ENCODE data around the gene GMCL1.
"Not testable (repeated sequence)": the region's sequence is repeated elsewhere in the genome, so short reads cannot be mapped to it uniquely, and the experiment has no call there.

GMCL1 gene

DNA sequence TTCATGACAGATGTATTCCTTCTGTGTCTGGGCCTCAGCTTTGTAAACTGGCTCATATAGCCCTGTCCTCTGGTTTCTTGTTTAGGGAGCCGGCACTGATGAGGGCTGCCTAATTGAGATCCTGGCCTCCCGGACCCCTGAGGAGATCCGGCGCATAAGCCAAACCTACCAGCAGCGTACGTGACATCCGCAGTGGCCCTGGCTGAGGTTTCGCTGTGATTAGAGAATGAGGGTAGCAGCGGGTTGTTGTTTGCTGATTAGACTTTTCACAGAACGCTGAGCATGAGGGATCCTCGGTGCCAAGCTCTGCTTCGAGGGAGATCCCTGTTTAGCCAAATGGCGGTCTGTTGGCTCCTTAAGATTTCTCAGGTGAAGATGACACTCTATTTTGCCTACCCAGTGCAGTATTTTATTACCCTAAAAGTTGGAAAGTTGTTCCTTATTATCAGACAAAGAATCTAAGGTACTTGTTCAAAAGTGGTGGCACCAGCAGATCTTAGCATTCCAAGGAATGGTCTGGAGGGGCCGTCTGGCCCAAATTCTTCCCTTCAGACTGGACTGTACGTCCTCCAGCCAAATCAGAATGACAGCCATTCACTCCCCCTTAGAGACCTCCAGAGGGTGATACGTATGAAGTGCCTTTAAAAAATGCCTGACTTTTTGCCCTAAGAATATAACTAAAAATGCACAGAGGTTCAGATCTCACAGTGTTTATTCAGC is 21.5 kb upstream of the GMCL1 start:
- DNase-seq, result no peak

DNA sequence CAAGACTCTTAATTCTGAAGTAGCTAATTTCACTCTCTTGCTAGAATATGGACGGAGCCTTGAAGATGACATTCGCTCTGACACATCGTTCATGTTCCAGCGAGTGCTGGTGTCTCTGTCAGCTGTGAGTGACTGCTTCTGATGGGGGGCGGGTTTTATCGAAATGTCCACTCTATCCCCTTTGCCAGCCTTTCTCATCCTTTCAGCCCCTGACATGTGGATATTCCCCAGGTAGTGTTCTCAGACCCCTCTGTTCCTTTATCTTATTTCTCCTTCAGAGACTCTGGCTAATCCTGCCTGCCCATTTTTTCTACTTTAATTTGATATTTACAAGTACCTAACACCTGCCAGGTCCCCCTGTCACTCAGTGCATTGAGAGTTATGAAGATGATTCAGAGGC is 18.9 kb upstream of the GMCL1 start:
- DNase-seq, result no peak

- DNase-seq, result no peak
Observed at GRCh38 chr2:69811018-69811417, 18.4 kb upstream of the GMCL1 start.

- peak; percentile 52 for DNase-seq
Observed at GRCh38 chr2:69811591-69811990, 17.9 kb upstream of the GMCL1 start.

GRCh38 chr2:69815717-69816116 is 13.7 kb upstream of the GMCL1 start:
- no peak for DNase-seq

DNA sequence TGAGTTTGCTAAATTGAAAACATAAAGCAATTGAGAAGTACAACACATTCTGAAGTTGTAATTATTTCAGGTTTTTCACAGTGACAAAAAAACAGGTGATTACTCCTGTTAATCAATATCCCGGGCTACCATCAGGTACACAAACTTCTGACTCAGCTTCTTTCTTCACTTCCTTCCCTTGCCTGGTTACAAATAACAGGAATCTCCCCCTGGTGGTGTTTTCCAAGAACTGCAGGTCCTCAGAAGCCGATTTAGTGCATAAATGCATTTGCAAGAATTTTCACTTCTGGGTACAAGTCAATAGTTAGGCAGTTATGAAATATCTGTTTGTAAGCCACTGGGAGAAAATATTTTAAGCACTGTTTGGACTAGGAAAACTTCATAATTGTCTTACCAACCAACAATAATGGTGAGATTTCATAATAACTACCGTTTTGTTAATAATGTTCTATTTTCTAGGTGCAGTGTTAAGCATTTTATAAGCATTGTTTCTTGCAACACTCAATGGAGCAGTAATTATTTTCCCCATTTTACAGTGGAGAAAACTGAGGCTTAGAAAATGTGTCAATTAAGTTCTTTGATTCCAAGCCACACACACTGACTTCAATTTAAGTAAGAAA is 12.4 kb upstream of the GMCL1 start:
- DNase-seq, result peak; percentile 50

- DNase-seq, result no peak
Observed at GRCh38 chr2:69817729-69818501, 11.5 kb upstream of the GMCL1 start.

- DNase-seq, result no peak
Observed at GRCh38 chr2:69827796-69828540, 1.5 kb upstream of the GMCL1 start.

GRCh38 chr2:69828938-69829255 is 563 bp upstream of the GMCL1 start:
- no peak for DNase-seq

DNA sequence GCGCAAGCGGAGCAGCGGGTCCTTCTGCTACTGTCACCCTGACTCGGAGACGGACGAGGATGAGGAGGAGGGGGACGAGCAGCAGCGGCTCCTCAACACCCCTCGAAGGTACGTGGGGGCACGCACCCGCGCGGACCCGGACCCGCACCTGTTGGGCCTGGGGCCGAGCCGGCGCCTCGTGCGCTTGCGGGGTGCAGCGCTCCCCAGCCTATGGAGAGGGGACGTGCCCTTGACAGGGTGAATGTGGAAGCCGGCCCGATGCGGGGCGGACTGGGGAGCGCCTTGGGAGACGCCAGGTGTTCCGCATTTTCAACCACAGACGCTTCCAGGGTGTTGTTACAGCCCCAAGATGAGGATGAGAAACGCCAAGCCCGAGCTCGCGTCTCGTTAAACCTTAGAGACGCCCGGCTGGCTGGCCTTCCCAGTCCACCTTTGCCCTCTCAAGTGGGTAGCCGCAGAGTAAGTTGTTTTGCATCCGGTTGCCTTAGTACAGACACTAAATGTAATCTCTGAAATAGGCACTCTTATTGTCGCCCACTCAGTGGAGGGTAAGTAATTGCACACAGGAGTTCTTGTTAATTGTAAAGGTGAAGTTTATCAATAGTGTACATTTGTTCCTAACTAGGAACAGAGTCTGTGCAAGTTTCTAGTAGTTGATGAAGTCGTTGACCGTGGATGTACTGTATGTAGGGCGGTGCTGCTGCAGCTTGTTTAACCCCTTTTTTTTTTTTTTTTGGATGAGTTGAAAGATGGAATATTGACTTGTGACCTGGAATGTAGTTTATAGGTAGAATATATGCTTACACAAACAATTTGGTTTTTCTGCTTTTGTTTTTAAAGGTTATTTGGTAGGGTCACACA is 815 bp downstream of the GMCL1 start:
- no peak for DNase-seq

DNA sequence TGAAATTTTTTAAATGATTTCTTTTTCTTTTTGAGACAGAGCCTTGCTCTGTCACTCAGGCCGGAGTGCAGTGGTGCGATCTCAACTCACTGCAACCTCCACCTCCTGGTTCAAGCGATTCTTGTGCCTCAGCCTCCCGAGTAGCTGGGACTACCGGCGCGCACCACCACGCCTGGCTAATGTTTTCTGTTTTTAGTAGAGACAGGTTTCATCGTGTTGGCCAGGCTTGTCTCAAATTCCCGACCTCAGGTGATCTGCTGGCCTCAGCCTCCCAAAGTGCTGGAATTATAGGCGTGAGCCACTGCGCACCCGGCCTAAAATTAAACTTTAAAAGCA is 1.4 kb downstream of the GMCL1 start:
- not testable (repeated sequence) for DNase-seq

DNA sequence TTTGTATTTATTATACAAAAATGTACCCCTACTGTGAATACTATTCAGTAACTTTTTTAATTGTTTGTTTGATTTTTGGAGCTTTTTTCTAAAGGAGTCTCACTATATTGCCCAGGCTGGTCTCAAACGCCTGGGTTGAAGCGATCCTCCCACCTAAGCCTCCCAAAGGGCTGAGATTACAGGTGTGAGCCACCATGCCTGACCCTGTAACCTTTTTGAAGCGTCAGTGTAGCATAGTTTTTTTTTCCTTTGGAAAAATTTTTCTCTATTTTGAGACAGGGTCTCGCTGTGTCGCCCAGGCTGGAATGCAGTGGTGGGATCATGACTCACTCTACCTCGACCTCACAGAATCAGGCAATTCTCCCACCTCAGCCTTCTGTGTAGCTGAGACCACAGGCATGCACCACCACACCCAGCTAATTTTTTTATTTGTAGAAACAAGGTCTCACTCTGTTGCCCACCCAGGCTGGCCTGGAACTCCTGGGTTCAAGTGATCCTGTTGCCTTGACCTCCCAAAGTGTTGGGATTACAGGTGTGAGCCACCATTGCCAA is 2.0 kb downstream of the GMCL1 start:
- DNase-seq, result no peak

DNA sequence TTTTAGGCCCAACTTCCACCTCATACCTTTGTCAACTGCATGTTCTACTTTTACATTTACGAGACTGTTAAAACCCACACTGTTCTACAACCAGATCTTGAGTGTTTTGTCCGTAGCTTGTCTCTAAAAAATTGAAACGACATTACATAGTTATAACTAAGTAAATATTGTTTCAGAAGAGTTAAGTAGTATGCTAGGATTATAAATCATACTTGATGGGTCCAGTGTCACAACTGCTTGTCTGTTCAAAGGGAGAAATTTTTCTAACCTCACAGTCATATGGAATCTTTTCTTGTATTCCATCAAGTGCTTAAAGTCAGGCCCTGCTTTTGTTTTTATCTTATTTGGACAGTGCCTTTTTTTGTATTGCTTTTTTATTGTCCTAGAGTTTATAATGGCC is 4.3 kb downstream of the GMCL1 start:
- DNase-seq, result no peak

GRCh38 chr2:69835666-69836065 is 6.2 kb downstream of the GMCL1 start:
- DNase-seq, result no peak

DNA sequence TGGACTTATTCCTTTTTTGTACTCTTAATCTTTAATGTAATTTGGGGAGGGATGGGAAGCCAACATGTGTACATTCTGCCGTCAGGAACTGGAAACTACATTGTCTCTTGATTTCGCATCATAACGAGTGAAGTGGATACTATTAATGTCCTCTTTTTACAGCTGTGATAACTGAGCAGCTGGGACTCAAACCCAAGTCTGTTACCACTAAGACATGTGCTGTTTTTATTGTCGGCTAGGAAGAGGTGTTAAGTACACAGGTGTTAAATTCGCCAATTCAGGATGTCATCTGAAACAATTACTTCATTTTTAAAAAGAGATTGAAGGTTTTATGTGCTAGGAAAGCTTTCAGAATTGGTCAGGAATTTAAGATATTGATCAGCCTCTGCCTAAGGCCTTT is 6.9 kb downstream of the GMCL1 start:
- DNase-seq, result no peak

DNA sequence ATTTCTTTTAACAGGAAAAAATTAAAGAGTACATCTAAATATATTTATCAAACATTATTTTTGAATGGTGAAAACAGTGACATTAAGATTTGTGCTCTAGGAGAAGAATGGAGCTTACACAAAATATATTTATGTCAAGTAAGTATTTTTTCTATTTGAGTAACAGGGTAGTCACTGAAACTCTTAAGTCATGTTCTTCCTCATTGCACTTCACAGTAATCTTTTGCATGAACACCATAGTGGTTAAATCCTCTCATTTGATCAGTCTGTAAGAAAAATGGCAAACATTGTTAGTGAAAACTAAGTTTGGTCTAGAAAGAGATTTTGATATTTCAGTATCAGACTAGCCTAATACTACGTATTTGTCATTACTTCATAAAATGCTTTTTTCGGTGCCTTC is 8.1 kb downstream of the GMCL1 start:
- DNase-seq, result no peak

GRCh38 chr2:69843993-69844392 is 14.5 kb downstream of the GMCL1 start:
- no peak for DNase-seq

- no peak for DNase-seq
Observed at GRCh38 chr2:69844560-69844959, 15.1 kb downstream of the GMCL1 start.

DNA sequence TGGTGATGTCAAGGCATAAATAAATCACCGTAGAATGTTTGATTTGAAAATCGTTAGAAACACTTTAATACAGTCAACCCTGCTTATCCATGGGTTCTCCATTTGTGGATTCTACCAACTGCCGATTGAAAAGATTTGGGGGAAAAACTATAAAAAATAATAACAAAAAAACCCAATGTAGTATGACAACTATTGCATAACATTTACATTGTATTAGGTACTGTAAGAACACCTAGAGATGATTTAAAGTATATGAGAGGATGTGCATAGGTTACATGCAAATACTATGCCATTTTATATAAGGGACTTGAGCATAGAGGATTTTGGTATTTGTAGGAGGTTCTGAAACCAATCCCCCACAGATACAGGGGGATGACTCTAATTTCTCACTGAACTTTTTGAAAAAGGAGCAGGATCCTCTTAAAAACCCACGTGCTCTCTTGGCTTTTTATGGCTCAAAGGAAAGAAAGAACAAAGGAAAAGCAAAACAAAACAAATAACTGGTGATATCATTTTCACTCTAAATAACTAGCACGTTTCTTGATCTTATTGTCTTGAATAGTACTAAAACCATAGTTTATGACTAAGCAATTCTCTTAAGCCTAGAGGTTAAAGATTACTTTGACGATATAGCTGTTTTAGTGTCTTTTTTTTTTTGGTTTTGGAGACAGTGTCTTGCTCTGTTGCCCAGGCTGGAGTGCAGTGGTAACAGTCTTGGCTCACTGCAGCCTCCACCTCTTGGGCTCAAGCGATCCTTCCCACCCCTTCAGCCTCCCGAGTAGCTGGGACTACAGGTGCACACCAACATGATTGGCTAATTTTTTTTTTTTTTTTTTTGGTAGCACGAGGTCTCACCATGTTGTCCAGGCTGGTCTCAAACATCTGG is 17.0 kb downstream of the GMCL1 start:
- DNase-seq, result no peak

DNA sequence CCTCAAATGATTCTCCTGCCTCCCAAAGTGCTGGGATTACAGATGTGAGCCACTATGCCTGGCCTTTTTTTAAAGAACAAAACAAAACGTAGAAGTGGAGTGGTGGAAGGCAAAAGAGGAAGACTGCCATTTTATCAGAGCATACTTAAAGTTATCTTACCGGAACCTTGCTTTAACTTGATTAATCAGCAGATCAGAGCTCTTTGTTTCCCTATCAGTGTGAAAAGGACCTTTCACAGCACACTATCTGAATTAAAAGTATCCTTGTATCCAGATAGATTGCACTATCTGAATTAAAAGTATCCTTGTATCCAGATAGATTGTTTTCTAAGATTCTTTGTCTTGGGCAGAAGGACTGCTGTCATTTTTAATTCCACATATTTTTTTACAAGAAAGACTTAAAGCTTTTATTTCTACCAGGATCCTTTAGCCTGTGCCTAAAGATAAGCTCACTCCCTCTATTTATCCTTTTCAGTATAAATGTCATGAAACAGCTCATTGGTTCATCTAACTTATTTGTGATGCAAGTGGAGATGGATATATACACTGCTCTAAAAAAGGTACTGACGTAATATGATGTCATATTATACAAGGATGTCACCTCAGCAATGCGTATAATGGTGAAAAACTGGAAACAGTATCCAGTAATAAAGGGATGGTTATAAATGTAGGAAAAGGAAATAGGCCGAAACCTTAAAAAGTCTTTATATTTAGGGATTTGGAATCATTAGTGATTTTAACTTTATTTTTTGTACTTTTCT is 17.8 kb downstream of the GMCL1 start:
- no peak for DNase-seq

Data from NCI-H2029 (cell line).